HG02840 (cell line): ENCODE measurements around the gene DLX6.

Experiments used
- ATAC-seq: cut with Tn5 transposase; IDR thresholded peaks from one replicate; pipeline ENCODE4 v1.9.1; 2021; ENCODE audit warnings: mild to moderate bottlenecking, moderate library complexity, moderate number of reproducible peaks; ENCODE audit not compliant: unreplicated experiment, low FRiP score

The DLX6 gene

DNA sequence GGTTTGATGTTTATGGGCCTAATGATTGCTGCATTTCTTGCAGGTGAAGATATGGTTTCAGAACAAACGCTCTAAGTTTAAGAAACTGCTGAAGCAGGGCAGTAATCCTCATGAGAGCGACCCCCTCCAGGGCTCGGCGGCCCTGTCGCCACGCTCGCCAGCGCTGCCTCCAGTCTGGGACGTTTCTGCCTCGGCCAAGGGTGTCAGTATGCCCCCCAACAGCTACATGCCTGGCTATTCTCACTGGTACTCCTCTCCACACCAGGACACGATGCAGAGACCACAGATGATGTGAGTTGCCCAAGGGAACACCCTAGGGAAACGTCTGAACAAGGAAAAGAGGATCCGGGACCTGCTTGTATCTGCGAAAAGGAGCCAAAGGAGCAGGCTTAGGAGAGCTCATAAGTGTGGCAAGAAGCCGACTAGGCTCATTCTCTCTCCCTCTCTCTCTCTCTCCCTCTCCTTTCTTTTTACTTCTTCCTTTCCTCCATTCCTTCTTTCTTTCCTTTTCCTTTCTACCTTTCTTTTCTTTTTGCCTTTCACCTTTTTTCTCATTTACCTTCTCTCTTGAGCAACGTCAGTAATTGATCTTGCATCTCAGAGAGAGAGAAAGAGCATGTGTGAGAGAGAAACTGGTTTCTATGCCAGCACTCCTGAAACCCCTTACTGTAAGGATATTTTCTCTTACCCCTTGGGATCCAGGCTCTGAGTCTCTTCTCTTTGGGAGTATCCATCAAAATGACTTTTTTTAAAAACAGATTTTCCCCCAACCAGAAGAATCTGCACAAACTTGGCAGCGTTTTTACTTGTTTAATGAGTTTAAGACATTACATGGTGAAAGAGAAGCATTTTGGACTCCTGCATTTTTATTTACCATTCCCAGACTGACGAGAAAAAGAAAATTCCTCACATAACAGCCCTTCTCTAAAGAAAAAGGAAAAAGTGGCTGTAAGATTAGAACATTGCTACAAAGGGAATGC lies 4.7 kb downstream of the DLX6 start:
- ATAC-seq, result no peak

DNA sequence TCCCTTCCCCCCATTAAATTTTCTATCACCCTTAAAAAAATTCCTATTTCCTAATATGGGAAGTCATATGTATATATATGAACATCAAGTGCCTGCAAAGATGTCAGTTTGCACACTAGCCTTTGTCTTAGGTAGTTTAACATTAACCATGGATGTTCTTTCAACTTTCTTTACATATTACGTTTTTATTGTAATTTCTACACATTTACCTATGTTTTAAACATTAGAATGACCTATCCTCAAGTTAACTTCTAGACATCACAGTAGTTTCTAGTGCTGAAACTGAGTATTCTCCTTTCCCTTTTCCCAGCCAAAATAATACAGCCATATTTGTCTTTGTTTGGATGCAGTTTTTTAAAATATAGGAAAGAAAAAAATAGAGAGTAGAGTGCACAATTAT lies 5.8 kb downstream of the DLX6 start:
- no peak for ATAC-seq

DNA sequence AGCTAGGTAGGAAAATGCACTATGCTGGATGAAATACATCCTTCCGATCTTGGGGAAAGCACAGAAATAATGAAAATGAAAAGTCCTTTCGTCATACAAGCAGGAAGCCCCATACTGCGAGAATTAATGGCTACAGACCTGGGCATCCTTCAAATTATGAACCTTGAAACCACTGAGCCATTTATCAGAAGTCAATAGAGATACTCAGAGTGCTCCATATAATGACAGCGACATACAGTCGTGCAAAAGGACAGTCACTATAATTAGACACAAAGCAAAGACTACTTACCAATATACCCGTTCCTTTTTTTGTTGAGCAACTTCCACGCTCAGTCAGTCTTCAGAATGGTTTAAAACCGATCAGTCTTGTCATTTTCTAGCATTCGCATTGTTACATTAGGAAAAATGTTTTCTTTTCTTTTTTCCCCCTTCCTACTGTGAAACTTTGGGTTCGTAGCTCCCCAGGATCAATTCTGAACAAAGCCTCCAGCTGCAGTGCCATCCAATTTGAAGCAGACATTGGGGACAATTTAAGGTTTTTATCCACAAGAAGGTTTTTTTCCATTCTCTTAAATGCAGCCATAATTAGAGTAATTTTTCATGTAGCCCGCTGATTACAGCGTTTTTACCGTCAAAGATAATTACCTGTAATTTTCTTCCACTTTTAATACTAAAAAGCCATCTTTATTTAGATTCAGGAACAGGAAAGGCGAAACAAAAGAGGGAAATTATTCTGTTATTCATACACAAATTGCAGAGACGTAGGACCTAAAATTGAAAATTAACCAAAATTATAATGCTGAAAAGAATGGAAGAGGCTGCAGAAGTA lies 6.4 kb downstream of the DLX6 start:
- ATAC-seq, result no peak

DNA sequence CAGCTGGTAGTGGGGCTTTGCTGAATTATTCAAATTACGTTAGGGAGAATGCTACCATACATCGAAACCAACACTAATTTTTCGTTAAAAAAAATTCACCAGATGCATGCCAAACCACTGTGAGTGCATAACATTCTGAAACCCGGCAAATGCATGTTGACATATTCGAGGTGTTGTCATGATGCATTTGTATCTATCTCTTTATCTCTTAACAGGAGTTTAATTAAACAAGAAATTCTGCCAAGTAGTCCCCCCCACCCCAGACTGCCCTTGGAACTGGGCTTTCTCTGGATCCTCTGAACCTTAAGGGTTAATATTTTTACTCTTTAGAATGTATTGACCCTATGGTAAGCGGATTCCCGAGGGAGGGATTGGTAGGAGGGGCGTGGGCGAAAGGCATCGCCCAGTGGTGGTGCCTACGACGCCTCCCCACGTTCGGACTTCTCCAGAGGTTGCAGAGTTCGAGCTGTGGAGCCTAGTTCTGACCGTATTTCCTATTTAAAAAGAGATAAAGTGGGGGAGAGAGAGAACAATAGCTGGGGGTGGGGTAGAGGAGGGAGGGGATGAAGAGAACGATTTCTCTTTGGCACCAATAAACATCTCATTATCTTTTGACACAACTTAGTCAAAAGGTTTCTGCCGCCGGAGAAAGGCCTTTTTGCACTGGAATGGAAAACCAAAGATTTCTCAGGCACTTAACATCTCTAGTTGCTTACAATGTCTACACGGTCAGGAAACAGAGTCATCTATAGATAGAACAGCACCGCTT lies 7.2 kb downstream of the DLX6 start:
- ATAC-seq, result no peak

DNA sequence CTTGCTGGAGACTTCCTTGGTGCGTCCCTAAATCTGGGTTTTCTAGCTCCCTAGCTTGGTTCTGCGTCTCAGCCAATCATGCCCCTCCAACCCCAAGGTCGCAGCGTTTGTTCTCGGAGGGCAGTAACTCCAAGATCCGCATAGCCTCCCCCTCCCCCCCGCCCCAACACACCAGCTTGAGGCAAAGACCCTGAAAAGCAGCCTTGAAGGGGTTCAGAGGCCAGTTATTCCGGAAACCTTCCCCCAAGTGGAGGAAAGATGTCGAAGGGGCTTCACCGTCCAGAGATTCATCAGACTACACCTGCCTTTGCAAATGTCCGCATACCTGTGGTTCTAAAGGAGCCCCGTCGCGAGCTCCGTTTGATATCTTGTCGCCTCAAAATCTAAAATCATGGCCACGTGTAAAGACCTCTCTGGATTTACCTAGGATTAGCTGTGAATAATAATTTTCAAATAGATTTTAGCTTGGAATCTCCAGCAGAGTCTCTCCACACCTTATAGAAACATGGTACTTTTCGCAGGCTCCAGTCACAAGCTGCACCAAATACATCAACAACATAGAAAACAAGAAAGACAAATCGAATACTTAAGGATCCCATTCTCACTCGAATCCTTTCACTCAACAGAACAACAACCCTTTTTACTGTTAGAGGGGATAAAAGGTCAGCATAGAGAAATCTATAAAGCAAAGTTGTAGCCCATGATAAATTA lies 7.9 kb downstream of the DLX6 start:
- no peak for ATAC-seq

DNA sequence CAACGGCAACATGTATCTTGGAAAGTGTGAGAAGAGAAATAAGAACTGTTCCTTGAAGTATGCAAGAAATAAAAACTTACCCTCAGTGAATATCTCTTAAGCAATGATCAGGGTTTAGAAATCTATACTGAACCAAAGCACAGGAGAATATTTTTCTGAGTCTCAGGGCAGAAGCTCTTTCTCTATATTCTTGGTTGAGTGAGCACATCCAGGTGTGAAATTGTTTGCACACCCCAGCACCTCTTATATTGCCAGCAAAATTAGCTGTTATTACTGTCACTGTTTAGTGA lies 8.4 kb downstream of the DLX6 start:
- no peak for ATAC-seq

DNA sequence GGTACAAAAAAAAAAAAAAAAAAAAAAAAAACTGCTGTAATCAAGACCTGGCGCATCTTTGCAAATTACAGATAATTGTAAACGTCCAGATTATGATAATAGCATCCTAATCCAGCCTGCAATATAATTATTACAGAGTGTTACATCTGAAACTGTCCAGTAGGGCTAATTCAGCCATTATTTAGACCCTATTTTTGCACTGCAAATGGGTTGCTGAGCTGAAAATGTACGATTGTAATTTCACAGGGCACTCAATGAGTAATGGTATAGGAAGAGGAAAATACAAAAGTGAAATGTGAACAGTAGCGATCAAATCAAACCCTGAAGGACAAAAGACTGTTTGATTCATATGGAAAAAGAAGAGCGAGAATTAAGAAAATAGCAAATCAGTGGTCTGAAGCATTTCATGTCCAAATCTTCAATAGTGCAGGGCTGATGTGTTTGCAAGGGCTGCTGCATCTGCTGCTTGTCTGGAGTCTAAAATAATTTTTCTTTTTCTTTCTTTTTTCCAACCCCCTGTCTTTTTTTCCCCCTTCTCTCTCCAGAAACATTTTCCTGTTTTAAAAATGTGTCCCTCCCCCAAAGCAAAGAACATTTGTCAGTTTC lies 8.9 kb downstream of the DLX6 start:
- ATAC-seq, result no peak

DNA sequence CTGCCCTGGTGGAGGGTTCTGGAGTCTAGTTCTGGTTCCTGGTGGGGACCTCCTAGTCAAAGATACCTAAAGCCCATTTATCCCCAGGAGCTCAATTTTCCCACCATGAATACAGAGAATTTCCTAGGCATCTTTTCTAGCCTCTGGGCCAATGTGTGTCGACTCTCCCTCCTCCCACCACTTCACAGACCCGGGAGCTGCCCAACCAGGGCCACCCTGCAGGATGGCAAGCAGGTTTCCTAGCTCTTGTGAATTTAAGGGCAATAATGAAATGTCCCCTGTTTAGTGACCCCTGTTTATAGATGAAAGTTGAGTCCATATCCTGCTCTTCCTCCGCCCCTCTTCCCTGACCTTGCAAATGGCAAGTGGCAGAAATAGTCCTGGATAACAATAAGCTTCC lies 9.9 kb downstream of the DLX6 start:
- no peak for ATAC-seq

DNA sequence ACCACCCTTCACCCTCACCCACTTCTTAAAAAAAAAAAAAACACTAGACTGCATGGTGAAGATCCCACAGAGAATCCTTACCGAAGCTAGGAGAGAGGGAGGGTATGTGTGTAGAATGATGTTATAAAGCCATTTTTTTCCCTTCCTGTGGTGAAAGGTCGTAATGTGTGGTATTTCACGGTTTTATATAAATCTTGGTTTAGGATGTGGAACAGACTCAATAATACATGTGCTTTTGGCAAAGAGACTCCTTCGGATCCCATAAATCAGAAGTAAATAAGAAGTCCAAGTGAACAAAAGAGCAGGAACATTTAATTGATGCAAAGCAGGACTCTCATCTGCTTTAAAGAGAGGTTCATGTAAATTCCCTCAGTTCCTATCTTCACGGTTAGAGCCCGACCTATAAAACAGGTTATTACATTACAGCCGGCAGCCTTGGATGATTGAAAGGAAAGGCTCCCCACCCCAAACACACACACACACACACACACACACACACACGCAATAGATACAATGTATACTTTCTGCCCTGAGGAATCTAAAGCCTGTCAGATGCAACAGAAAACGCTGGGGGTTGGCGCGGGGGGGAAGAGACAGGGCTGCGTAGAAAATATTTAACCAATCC lies 10.5 kb downstream of the DLX6 start:
- no peak for ATAC-seq

DNA sequence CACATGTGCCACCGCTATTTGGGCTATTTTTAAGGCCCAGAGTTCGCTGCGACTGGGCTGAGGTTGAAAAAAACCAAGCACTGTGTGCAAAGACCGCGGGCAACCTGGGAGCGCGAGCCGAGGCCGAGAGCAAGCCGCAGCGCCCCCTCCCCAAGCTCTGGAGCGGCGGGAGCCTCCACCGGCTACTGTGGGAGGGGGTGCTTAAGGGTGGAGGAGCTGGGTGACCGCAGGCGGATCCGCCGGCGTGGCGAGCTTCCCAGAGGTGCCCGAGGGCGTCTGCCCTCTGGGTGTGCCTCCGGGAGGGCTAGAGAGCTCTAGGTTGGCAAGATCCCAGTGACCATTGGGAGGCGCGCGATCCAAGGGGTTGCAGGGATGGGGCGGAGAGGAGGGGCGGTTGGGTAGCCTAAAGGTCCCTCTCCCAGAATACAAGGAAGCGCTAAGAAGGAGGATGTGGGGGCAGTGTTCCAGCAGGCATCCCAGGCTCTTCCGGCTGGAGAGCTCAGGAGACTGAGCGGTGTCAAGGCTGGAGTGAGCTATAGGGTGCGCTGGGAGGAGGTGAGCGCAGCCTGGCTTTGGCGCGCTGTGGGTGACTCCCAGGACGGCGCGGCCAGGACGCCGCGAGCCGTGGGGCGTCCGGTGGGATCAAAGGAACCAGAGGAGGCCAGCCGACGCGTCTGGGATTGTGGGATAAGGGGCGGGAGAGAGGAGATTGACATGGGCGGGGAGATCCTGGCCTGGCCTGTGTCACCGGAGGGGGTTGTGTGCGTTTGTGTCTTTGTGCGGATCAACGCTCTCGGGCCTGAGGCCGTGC lies 11.2 kb downstream of the DLX6 start:
- no peak for ATAC-seq

DNA sequence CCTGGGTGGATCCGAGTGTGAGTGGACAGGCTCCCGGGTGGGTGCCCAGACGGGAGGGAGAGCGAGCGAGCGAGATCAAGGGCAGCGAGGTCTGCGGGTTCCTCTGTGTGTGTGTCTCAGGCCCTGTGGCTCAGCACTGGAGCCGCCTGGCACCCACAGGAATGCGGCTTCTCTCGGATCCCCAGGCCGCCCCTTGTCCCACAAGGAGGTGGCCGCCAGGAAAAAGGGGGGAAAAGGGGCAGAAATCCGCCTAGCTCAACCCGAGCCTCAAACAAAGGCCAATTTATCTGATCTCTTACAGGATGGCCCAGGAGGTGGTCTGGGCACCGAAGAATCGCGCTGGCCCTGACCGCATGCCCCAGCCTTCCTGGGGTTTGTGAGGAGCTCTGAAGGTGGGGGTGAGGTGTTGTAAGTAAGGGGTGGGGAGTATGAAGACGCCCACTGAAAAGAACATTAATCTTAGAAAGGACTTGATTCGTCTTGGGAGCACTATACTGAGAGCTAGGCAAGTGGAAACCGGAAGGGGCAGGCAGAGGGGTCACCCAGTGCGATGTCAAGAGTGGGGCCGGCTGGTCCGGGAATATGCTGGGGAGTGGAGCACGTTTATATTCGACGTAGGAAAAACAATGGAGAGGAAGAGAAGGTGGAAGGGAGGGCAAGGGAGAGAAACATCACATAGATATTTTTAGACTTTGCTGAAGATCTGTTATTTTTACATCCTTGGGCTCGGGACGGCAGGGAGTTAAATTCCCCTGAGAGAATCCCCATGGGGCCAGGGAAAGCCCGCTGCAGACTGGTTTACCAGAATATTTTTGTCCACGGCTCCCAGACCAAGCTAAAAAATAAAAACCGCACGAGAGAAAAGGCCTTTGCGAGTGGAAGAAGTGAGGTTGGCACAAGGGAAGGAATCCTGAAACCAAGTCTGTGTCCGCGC lies 12.1 kb downstream of the DLX6 start:
- ATAC-seq, result no peak

DNA sequence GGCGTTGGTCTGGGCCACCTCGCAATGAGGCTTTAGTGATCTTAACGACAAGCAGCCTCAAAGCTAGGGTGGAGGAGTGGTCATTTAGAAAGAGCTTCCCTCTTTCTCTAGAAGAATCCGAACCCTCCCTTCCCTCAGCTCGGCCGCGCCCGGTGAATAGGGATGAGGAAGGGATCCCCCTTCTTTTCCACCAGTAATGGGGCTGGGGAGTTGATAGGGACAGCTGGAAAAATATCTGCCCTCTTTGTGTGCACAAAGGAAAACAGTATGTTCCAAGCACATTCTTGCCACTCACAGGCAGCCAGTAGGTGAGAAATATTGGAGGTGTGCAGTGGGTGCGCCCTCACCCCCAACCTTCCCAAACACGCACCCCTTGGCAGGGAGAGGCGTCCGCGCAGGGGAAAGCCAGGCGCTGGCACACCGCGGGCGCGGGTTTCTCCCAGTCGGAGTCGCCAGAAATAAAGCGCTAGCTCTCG lies 12.8 kb downstream of the DLX6 start:
- no peak for ATAC-seq

DNA sequence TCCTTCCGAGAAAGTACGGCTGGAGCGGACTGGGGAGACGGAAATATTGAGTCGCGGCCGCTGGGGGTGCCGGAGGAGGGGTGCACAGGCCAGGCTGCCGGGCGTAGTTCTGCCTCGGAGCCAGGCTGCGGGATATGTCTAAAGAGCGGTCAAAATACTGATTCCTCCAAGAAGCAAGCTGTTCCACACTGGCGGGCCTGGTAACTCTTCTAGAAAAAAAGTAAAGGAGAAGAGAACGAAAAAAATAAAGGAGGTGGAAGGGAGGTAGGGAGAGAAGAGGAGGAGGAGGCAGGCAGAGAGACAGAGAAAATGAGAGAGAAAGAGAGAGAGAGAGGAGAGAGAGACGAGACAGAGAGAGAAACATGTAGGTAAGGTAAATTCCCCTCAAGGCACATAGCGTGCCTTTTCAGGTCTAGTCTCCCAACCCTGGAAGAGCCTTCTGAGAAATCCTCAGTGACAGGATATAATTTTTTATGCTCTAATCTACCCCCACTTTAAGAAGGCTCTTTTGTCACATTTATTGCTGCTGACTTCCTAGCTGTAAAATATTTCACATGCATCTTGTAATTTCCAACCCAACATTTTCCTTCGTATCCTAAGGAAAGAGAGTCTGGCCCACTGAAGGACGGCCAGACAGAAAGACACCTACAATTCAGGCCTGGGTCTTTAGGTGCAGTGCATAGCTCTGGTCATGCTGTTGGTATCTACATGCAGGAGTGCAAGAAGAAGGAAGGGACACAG lies 13.6 kb downstream of the DLX6 start:
- ATAC-seq, result no peak

DNA sequence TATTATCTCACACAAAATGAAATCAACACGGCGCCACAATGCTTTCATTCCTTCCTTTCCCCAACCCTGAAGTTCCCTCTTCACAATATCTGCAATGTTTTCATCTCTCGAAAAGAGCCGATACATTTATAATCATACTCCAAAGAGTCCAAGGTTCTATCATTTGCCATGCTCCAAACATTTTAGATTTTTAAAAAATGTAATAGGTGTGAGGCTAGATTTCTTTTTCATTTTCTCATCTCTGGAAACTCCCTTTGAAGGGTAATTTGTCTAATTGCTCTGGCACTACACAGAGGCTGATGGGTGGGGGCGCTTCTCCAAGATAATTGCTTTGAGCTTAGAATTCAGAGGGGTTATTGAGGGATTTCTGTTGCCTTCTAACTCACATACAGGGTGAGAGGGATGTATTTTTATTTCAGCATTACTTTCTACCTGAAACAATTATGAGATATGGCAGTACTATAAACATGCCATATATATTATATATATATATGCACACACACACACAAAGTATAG lies 14.4 kb downstream of the DLX6 start:
- no peak for ATAC-seq

DNA sequence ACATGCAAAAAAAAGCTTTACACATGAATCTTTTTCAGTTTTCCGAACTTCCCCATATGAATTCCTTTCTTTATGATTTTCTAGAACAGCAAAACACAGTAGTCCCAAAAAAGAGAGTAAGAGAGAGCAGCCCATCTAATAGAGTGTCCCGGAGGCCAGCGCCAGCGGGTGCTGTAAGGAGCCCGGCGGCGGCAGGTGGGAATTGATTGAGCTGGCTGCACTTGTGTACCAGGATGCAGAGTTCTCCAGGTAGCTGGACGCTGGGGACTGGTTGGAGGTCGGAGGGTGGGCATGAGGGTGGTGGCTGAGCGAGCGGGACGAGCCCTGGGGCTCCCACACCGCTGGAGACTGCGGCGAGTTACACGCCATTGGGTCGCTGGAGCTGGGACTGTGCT lies 15.2 kb downstream of the DLX6 start:
- no peak for ATAC-seq

DNA sequence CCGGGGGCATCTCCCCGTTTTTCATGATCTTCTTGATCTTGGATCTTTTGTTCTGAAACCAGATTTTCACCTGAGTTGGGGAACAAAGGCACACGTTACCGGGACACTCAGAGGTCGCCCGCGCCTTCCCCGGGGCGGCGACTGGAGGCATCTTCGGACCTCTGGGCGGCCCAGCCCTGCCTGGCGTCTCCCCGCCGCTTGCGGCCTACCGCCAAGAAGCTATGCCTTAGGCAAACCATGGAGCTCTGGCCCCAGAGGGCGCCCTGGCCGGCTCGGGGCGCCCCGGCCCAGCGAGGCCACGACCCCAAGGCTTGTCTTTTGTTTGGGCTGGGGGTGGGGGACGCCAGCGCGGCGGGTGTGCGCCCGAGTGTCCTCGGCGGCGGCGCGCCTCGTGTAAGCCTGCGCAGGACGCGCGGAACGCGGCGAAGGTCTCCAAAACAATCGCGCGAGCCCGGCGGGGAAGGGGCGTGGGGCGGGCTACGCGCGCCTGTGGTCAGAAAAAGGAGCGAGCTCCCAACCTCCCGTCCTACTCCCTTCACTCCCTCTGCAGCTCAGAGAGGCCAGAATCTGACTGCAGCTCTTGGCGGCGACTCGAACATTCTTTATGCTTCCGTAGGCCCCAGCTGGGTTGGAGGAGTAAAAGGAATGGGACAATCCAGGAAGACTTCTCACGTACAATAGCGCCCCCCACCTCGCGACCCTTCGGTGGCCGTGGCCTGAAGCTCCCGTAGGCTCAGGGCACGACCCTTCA lies 15.8 kb downstream of the DLX6 start:
- ATAC-seq, result no peak
